ENCODE measurements around the gene IL18RAP.
A peak's percentile ranks its signal among the peaks of the same experiment; 100 is the strongest.

Gene IL18RAP

DNA sequence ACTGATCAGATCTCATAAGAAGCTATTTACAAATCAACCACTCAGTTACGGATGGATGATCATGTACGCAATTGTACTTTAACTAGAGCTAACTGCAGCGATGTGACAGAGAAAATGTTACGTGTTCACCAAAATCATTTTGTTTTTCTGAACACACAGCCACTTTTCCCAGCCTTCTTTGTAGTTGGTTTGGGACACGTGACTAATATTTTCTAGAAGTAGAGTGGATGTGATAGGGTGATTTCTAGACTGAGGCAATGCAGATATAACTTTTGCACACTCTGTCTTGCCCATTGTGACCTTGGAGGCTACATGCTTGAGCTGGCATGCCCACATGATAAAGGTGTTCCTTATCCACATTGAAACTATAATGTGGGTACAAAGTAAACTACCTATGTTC lies 40.2 kb downstream of the IL18RAP start:
- TF ChIP-seq, protein P1, sequence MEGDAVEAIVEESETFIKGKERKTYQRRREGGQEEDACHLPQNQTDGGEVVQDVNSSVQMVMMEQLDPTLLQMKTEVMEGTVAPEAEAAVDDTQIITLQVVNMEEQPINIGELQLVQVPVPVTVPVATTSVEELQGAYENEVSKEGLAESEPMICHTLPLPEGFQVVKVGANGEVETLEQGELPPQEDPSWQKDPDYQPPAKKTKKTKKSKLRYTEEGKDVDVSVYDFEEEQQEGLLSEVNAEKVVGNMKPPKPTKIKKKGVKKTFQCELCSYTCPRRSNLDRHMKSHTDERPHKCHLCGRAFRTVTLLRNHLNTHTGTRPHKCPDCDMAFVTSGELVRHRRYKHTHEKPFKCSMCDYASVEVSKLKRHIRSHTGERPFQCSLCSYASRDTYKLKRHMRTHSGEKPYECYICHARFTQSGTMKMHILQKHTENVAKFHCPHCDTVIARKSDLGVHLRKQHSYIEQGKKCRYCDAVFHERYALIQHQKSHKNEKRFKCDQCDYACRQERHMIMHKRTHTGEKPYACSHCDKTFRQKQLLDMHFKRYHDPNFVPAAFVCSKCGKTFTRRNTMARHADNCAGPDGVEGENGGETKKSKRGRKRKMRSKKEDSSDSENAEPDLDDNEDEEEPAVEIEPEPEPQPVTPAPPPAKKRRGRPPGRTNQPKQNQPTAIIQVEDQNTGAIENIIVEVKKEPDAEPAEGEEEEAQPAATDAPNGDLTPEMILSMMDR (IDR thresholded peaks at IDR 0.05; ENCODE audit: low read length, missing control alignments): no peak
- H3K4me3 ChIP-seq (replicated peaks; ENCODE audit: low read depth, low read length): no peak overlapping the region
- DNase-seq (ENCODE audit: low read depth): no peak

DNA sequence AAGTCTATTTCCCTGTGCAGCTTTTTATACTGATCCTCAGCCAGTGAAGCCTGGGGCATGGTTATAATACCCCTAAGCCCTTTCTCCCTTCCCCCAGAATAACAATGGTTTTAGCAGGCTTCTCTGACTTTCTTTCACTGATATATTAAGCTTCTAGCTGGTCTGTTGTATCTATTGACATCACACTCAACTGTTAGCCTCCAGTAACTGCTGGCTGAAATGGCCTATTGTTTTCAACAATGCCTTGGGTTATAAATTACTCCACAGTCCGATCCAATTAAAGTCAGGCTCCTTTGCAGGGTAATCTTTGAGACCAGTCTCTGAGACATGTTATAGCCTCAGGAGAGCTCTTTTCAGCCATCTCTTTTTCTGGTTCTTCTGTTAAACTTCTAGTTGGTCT lies 47.2 kb downstream of the IL18RAP start:
- no peak for DNase-seq (ENCODE audit: low read depth)
- H3K4me3 ChIP-seq (replicated peaks; ENCODE audit: low read depth, low read length): no peak overlapping the region
- TF ChIP-seq, protein P1 (IDR thresholded peaks at IDR 0.05; ENCODE audit: low read length, missing control alignments): no peak

DNA sequence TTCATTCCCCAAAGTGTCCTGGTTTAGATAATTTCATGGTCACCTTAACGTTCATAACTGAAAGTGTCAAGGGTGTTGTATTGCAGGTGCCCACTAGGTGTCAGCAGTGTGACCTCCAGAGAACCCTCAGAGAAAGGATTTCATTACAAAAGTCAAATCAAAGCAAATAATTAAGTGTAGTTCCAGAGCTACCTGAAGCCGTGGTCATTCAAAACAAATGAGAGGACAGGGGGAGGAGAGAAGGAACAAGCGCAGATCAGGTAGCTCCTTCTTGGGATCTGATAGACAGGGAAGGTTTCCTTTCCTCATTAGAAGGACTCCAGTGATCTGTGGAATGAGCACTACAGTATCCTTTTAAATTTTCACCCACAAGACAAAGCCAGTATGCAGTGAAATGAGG lies 50.1 kb downstream of the IL18RAP start, which contains the start of gene SLC9A4:
Gene SLC9A4, plus strand, starts transcription at position 207 of the 400 bp plus-strand sequence. CDS start 534 bp downstream, outside the sequence.
- TF ChIP-seq, protein P1 (IDR thresholded peaks at IDR 0.05; ENCODE audit: low read length, missing control alignments): peak; percentile 95
- DNase-seq (ENCODE audit: low read depth): peak; percentile 65

DNA sequence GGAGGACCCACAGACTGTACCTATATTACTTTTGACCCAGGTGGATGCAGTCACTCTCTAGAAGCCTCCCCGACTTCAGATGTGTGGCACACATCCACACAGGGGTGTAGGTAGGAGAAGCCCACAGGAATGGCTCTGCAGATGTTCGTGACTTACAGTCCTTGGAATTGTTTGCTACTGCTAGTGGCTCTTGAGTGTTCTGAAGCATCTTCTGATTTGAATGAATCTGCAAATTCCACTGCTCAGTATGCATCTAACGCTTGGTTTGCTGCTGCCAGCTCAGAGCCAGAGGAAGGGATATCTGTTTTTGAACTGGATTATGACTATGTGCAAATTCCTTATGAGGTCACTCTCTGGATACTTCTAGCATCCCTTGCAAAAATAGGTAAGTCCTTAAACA lies 50.7 kb downstream of the IL18RAP start:
- H3K4me3 ChIP-seq (replicated peaks; ENCODE audit: low read depth, low read length): no peak overlapping the region
- TF ChIP-seq, protein P1 (IDR thresholded peaks at IDR 0.05; ENCODE audit: low read length, missing control alignments): no peak
- no peak for DNase-seq (ENCODE audit: low read depth)

More for the DNA sequence above, 50.1 kb downstream of the IL18RAP start, which contains the start of gene SLC9A4:
- H3K4me3 ChIP-seq (replicated peaks; ENCODE audit: low read depth, low read length): no peak within 1 kb of the TSS

DNA sequence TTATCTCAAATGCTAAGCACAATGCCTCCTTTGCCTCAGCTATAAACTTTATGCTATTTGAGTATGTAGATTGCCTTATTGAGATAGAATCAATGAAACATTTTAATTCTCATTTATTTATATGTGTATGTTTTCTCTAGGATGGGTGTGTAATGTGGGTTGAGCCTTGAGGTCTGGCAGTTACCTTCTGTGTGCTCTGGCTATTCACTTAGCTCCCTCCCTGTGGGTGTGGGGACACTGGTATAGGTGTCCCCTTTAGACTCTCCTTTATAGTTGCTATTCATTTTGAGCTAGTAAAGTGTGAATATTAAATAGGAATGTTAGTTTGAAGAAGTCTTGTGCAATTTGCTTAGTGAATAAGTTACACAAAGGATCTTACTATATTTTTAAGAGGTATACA lies 51.8 kb downstream of the IL18RAP start:
- H3K4me3 ChIP-seq (replicated peaks; ENCODE audit: low read depth, low read length): no peak overlapping the region
- no peak for DNase-seq (ENCODE audit: low read depth)
- TF ChIP-seq, protein P1 (IDR thresholded peaks at IDR 0.05; ENCODE audit: low read length, missing control alignments): no peak

DNA sequence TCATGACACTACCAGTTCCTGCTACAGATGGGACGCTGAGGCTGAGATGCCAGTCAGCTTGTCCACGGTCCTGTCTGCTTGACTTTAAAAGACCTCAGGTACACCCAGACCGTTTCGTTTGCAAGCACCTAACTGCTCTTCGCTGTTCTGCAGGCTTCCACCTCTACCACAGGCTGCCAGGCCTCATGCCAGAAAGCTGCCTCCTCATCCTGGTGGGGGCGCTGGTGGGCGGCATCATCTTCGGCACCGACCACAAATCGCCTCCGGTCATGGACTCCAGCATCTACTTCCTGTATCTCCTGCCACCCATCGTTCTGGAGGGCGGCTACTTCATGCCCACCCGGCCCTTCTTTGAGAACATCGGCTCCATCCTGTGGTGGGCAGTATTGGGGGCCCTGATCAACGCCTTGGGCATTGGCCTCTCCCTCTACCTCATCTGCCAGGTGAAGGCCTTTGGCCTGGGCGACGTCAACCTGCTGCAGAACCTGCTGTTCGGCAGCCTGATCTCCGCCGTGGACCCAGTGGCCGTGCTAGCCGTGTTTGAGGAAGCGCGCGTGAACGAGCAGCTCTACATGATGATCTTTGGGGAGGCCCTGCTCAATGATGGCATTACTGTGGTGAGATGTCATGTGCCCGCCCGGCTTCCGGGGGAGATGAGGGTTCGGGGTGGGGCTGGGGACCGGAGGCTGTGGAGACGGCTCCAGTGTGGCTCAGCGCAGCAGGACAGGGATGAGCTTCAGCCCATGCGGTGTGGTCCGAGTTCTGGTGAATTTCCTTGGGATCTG lies 55.9 kb downstream of the IL18RAP start:
- DNase-seq (ENCODE audit: low read depth): no peak
- TF ChIP-seq, protein P1 (IDR thresholded peaks at IDR 0.05; ENCODE audit: low read length, missing control alignments): no peak
- no peak overlapping the region for H3K4me3 ChIP-seq (replicated peaks; ENCODE audit: low read depth, low read length)

Data from fibroblast of pulmonary artery (primary cell).